Peyer's patch (tissue), 4 donors: ENCODE data around the gene NXT1.

ENCODE experiments used
- POLR2A ChIP-seq, 2 donors: fragments of 450-650 bp; IDR thresholded peaks; one replicate each; pipeline ENCODE4 v1.5.1; 2017; ENCODE audit warnings: antibody characterized with exemption in 2 of 2, mild to moderate bottlenecking in 2 of 2, moderate library complexity in 2 of 2
- TF ChIP-seq, protein P1 (sequence below), 6 experiments: fragments of 450-650 bp in 4 of 6; fragments of 200-600 bp in 2 of 6; sonication (generic) in 1 of 6; IDR thresholded peaks; one replicate each; pipeline ENCODE4 v1.5.1; 2017 to 2019; ENCODE audit warnings: antibody characterized with exemption in 6 of 6, mild to moderate bottlenecking in 3 of 6, moderate library complexity in 1 of 6

DNA sequence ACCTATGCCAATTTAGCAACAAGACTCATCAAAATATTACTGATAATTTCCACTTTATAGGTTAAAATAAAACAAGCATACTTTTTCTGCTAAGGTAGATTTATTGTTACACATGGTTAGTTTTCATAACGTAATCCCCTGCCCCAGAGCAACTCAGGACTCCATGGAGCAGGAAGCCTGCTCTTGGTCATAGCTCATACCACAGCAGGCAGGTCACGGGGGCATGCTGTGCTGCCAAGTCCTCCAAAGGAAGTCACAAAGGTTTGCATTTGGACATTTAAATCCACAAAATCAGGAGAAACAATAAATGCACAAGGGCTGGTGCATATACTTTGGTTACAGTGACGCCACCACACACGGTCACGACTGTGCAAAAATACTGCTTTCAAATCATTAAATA is 23.9 kb downstream of the NXT1 start:
- TF ChIP-seq, protein P1, sequence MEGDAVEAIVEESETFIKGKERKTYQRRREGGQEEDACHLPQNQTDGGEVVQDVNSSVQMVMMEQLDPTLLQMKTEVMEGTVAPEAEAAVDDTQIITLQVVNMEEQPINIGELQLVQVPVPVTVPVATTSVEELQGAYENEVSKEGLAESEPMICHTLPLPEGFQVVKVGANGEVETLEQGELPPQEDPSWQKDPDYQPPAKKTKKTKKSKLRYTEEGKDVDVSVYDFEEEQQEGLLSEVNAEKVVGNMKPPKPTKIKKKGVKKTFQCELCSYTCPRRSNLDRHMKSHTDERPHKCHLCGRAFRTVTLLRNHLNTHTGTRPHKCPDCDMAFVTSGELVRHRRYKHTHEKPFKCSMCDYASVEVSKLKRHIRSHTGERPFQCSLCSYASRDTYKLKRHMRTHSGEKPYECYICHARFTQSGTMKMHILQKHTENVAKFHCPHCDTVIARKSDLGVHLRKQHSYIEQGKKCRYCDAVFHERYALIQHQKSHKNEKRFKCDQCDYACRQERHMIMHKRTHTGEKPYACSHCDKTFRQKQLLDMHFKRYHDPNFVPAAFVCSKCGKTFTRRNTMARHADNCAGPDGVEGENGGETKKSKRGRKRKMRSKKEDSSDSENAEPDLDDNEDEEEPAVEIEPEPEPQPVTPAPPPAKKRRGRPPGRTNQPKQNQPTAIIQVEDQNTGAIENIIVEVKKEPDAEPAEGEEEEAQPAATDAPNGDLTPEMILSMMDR (IDR thresholded peaks at IDR 0.05) = no peak
- TF ChIP-seq POLR2A (IDR thresholded peaks at IDR 0.05) = no peak
